Measurements from ENCODE around the gene DLX2.

GRCh38 chr2:172085460-172086159, 17.1 kb downstream of the DLX2 start, which contains the start of gene DLX1:
- TF ChIP-seq POLR2A (IDR thresholded peaks at IDR 0.05) (no peak), CTCF (IDR thresholded peaks at IDR 0.05) (no peak)
